HG02870 (cell line): ENCODE results near the gene B9D2.

Experiments used
- ATAC-seq: cut with Tn5 transposase; IDR thresholded peaks from one replicate; pipeline ENCODE4 v1.9.1; 2021; ENCODE audit warnings: mild to moderate bottlenecking, moderate library complexity; ENCODE audit not compliant: unreplicated experiment

Gene B9D2

DNA sequence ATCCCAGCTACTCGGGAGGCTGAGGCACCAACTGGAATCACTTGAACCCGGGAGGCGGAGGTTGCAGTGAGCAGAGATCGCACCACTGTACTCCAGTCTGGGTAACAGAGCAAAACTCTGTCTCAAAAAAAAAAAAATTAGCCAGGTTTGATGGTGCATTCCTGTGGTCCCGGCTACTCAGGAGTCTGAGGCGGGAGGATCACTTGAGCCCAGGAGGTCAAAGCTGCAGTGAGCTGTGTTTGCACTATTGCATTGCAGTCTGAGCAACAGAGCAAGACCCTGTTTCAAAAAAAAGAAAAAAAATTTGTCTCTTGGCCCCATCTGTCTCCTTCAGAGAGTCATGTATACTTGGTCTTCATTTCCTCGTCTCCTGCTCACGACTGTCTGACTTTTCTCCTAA, 52.3 kb downstream of the B9D2 start:
- ATAC-seq: no peak

DNA sequence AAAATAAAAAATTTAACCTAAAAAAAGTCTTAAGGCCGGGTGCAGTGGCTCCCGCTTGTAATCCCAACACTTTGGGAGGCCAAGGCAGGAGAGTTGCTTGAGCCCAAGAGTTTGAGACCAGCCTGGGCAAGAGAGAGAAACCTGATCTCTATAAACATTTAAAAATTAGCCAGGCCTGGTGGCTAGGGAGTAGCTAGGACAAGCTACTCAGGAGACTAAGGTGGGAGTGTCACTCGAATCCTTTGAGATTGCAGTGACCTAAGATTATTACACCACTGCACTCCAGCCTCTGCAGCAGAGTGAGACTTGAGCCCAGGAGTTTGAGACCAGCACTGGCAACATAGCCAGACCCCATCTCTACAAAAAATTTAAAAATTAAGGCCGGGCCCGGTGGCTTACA, 52.9 kb downstream of the B9D2 start:
- ATAC-seq: no peak

DNA sequence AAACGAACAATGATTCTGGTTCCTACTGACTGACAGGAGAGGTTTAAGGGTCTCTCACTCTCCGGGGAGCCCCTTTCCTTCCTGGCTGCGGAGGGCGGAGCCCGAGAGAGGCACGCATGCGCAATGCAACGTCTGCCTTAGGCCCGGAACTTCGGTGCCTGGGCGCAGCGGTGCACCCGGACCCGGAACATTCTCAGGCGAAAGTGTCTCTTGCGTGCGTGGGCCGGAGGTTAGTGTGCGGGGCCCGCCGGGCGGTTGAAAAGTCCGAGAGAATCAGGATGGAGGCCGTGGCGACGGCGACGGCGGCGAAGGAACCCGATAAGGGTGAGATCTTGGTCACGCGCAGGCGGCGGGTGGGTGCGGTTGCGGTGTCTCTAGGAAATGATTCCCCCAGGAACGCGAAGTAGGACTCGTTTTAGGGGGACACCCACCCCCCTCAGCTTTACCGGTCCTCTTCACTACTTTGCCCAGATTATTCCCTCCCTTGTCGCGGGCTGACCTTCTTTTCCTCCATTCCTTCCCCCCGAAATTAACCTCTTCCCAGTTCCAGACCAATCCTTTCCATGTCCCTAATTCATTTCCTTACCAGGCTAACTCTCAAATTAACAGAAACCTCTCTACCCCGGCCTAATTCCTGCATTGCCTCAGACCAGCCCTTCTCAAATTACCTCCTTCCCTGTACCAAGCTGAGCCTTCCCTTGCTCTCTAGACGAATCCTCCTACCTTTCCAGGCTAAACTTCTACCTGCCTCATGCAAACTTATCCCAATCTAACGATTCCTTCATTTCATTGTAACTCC, 53.7 kb downstream of the B9D2 start, which contains the start of gene CCDC97:
CCDC97 (plus strand) TSS at position 140 of the 799 bp plus-strand sequence; CDS start at position 279, 139 bp downstream.
- ATAC-seq: peak; percentile 57

DNA sequence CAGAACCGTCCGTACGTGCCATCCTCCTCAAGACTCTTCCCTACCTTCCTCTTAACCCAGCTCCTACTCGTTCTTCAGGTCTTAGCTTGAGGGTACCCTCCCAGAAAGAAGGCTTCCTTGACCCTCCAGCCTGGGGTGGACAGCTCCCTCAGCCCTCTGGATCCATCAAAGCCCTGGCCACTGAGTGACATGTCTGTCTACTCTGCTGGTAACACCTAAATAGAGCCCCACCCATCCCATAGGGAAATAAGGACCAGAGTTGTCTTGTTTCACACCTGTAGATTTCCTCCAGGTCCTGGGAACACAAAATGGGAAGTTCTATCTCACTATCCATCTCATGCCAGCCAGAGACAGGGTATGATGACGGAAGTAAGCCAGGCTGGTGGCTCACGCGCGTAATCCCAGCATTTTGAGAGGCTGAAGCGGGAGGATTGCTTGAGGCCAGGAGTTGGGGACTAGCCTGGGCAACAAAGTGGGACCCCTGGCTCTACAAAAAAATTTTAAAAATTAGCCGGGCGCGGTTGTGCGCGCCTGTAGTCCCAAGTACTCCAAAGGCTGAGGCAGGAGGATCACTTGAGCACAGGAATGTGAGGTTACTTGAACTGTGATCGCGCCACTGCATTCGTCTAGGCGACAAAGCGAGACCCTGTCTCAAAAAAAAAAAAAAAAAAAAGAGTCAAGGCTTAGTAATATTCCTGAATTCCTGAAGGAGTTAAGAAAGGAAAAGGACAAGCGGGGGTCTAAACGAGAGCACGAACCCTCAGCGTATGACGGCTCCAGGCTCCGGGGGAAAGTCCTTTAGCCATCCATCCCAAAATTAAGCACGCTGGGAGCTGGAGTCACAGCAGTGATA, 54.5 kb downstream of the B9D2 start:
- ATAC-seq: no peak

DNA sequence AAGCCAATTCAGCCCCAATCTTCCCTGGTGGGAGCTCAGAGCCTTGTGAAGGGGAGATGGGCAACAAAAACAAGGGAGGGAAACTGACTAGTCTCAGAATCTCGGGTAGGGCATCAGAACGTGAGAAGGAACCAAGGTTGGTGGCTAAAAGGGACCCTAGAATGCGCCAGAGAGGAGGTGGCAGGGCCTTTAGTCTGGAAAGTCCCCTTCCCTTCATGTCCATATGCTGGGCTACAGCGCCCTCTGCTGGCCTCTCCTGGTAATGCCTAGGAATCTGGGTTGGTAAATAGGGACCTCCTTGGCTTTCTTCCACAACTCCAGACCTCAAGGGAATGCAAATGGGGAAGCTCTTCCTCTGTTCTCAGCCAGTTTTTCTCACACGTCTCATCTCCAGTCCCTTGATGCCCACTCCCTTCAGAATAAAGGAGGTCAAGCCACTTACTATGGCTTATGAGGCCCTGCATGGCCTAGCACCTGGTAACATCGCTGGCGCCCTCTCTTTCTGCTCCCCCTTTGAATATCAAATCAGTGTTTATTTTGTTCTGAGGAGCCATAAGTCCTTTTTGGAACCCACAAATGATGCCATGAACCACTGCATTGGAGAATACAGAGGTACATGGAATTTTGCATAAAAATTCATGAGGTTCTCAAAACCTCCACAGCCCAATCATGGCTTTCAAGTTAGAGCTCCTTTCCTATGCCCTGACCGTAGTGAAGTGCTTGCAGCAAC, 55.3 kb downstream of the B9D2 start:
- ATAC-seq: no peak

DNA sequence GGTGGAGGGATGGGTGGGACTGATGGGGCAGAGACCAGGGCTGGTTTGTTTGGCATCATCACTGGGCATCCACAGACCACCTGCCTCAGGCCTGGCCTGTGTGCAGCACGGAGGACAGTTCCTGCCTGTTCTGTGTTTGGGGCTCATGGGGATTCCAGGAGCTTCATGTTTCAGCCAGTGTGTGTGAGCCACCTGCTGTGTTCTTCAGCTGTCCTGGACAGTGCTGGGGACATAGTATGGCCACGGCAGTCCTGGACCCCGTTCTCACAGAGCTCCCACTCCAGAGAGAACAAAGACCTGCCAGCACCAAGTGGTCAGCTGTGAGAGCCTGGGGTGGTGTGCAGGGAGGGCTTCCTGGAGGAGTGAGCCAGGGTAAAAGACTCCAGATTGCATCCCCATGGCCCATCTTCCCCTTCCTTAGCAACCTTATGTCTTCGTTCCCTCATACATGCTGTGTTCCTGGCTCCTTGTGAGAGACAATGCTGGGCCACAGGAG, 55.9 kb downstream of the B9D2 start:
- ATAC-seq: no peak

DNA sequence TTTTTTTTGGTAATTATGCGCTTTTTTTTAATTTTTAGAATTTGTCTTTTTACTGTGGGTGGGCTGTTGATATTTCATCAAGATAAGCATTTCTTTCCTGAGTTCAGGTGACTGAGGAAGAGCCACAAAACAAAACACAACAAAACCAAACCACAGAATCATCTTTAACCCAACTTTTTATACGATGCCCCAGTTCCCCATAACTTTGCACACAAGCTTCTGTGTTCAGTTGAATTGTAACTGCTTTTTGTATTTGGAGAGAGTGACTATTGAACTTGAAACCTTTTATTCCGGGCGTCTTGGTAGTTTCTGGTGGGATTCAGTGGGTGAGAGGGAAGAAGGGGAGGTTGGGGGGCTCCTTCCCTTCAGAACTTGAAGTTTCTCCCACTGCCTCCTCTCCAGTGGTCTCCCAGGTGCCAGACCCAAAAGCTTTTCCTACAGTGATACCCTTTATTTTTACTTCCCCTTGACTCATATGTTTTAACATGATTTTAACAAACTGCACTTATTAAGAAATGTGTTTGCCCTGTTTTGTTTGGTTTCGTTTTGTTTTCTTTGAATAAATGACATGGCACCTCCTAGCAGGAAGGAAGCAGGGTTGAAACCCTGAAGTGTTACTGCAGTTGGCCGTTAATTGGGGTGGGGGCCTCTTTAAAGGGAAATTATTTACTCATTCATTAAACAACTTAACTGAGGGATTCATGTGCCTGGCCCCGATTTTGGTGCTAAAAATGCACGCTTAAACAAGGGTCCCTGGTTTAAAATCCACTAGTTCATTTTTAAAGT, 56.7 kb downstream of the B9D2 start:
- ATAC-seq: no peak

DNA sequence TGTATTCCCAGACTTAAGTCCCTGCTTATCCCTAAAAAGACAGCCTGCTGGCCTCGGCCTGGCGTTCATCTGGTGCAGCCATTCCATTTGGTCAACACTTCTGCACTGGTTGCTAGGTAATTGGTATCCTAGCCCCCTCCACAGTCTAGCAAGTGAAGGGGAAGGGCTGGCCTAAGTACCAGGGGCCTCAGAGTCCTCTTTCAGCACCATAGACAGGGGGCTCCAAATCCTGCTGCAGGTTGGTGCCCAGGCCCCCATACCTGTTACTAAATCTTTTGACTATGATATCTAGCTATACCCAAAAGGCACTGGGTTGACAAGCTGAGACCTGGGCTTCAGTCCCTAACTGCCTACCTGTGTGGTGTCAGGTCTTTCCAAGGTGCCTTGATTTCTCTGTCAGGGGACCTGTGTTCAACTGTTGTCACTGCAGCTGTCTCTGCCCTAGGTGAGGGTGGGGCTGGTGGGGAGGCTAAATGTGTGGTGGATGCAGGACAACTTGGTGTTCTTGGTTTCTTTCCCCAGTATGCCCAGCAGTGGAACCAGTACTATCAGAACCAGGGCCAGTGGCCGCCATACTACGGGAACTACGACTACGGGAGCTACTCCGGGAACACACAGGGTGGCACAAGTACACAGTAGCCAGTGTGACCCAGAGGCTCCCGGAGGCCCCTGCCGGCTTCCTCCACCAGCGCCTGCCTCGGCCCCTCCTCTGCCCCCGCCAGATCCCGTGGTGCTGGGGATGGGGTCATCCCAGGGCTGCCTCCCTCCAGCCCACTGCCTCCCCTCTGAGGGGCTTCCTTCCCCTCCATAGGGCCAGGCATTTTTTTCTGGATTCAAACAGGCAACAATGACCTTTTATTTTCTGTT, 57.8 kb downstream of the B9D2 start:
- ATAC-seq: no peak

DNA sequence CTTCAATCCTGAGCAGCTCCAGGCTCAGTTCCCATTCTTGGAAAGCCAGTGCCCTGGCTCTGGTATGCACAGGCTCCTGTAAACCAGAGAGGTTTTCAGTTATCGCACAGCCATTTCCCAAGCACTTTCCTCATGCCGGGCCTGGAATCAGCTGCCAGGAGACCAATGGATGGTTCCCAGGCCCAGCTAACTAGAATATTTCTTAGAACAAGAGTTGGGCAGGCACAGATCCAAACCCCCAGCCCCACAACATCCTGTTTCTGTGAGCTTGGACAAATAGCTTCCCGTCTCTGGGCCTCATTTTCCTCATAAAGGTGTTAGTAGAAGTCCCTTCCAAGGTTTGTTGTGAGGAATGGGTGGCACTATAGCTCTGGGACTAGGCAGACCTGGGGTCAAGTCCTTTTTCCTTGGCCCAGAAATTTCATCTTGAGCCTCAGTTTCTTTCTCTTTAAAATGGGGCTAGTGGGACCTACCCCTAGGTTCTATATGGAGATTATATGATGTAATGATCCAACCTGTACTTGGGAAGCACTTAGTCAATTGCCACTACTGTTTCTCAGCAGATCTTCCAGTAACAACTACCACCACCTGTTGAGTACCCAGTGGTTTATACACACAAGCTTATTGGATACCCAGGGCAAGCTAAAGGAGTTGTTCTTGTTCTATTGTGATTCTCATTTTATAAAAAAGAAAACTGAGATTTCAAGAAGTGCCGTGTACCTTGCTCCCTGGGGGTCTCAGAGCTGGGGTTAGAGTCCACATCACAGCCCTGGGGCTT, 59.1 kb downstream of the B9D2 start:
- no peak for ATAC-seq
